Esophagus squamous epithelium (tissue), 5 donors: Measurements from ENCODE around the gene MYBPC2. TPM values are rescaled to one million over a fixed set of nuclear protein-coding genes. Genes with fewer than 3 reads are reported as not detected.

ENCODE experiments used
- DNase-seq: peaks from one replicate; lab custom pipeline; 2025; lab: John Stamatoyannopoulos, UW
- H3K27ac ChIP-seq, 4 donors: fragments of 200-600 bp; sonication (generic); one replicate each; pipeline ENCODE4 v1.5.1; 2016 to 2019; ENCODE audit warnings: mild to moderate bottlenecking in 1 of 4
- H3K27me3 ChIP-seq, 4 donors: fragments of 200-600 bp; sonication (generic); 1 replicate in 3 of 4; 2 replicates in 1 of 4; pipeline versions ENCODE4 v1.5.1 to v1.6.0; 2017 to 2021; ENCODE audit warnings: antibody characterized with exemption in 1 of 4
- H3K36me3 ChIP-seq, 3 donors: fragments of 200-600 bp; sonication (generic); one replicate each; pipeline ENCODE4 v1.5.1; 2016 to 2019
- H3K4me1 ChIP-seq, 3 donors: fragments of 200-600 bp; sonication (generic); one replicate each; pipeline ENCODE4 v1.5.1; 2017 to 2019
- H3K4me3 ChIP-seq, 4 donors: fragments of 200-600 bp; sonication (generic); 1 replicate in 3 of 4; 2 replicates in 1 of 4; pipeline ENCODE4 v1.5.1; 2016 to 2019; ENCODE audit warnings: mild to moderate bottlenecking in 2 of 4, moderate library complexity in 1 of 4
- H3K9me3 ChIP-seq, 3 donors: fragments of 200-600 bp; sonication (generic); one replicate each; pipeline ENCODE4 v1.5.1; 2016 to 2019
- POLR2A ChIP-seq, 4 donors: fragments of 450-650 bp; IDR thresholded peaks; one replicate each; pipeline ENCODE4 v1.6.1; 2017; ENCODE audit warnings: antibody characterized with exemption in 4 of 4, mild to moderate bottlenecking in 4 of 4, moderate library complexity in 3 of 4
- WGBS, 2 donors: methylation state at CpG; one replicate each; pipeline ENCODE4 v1.1.5; 2018; 5-methylcytosine and 5-hydroxymethylcytosine counted together
- intact Hi-C: fragments of 100-400 bp; cut with DNase I; formaldehyde crosslinking; loops from one replicate; pipeline ENCODE4 v1.15.0; 2022
- total RNA-seq, 4 donors: library from RNA; depleted of rRNA; stranded (reverse); fragments of >200 nt; gene quantifications; one replicate each; pipeline ENCODE4 v1.1.0, GENCODE V29; 2016
- TF ChIP-seq, protein P1 (sequence below), 6 experiments: fragments of 450-650 bp in 4 of 6; fragments of 200-600 bp in 2 of 6; sonication (generic) in 2 of 6; IDR thresholded peaks; one replicate each; pipeline ENCODE4 v1.5.1; 2016 to 2019; ENCODE audit warnings: antibody characterized with exemption in 6 of 6, mild to moderate bottlenecking in 4 of 6, moderate library complexity in 4 of 6
- donor health status: DM: yes; HTN: yes; CAD: no.

MYBPC2 gene
- total RNA-seq, 4 donors from 2014 or later, result 0.19 TPM; not detected in 3

DNA sequence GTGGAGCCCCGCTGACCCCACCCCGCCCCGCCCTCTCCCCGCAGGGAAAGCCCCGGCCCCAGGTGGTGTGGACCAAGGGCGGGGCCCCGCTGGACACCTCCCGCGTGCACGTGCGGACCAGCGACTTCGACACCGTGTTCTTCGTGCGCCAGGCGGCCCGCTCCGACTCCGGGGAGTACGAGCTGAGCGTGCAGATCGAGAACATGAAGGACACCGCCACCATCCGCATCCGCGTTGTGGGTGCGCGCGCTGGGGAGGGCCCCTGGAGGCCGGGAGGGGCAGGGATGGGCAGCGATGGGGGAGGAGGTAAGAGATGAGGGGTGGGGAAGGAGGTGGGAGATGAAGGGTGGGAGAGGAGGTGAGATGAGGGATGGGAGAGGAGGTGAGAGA, 26.4 kb downstream of the MYBPC2 start:
- Histone ChIP-seq H3K9me3 (no peaks in the 10 kb centered on the region), H3K27ac (no peak overlapping the region), H3K36me3 (no peaks in the 10 kb centered on the region), H3K4me3 (no peak overlapping the region), H3K4me1 (no peaks in the 10 kb centered on the region), H3K27me3 (peaks cover 0 to 71% (median 5%) of the 10 kb centered on the region in 4 donors)
- WGBS, 2 donors, result 45% methylated on average over 2 of the region's 32 CpGs; no CpG with 5 or more reads in 1 of the 2 donors
- no peak for DNase-seq
- intact Hi-C loops, result no loop called here
- no peak for TF ChIP-seq POLR2A (IDR thresholded peaks at IDR 0.05)
- TF ChIP-seq, protein P1, sequence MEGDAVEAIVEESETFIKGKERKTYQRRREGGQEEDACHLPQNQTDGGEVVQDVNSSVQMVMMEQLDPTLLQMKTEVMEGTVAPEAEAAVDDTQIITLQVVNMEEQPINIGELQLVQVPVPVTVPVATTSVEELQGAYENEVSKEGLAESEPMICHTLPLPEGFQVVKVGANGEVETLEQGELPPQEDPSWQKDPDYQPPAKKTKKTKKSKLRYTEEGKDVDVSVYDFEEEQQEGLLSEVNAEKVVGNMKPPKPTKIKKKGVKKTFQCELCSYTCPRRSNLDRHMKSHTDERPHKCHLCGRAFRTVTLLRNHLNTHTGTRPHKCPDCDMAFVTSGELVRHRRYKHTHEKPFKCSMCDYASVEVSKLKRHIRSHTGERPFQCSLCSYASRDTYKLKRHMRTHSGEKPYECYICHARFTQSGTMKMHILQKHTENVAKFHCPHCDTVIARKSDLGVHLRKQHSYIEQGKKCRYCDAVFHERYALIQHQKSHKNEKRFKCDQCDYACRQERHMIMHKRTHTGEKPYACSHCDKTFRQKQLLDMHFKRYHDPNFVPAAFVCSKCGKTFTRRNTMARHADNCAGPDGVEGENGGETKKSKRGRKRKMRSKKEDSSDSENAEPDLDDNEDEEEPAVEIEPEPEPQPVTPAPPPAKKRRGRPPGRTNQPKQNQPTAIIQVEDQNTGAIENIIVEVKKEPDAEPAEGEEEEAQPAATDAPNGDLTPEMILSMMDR (IDR thresholded peaks at IDR 0.05), result no peak

DNA sequence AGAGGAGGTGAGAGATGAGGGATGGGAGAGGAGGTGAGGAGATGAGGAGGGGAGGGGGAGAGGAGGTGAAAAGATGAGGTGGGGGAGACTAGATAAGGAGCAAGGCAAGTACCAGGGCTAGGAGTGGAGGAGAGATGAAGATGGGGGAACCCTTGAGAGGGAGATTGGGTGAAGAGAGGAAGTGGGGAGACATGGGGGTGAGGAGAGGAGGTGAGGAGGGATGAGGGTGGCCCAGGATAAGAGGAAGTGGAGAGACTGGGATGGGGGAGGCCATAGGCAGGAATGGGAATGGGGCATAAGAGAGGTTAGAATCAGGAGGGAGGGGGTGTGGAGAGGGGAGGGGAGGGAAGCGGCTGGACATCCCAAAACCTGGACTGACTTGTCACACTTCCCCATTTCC, 26.9 kb downstream of the MYBPC2 start:
- H3K27me3 ChIP-seq, result peaks cover 0 to 76% (median 5%) of the 10 kb centered on the region in 4 donors
- 47 to 50% methylated on average over 1 of the region's 1 CpG for WGBS, 2 donors
- no peaks in the 10 kb centered on the region for H3K9me3 ChIP-seq
- H3K4me3 ChIP-seq, result no peak overlapping the region
- TF ChIP-seq POLR2A (IDR thresholded peaks at IDR 0.05), result no peak
- TF ChIP-seq, protein P1 (IDR thresholded peaks at IDR 0.05), result no peak
- intact Hi-C loops, result loop anchor here (5.0 kb wide), 1 partner anchor 92 kb away; the partner anchor contains the start of gene NAPSA
- DNase-seq, result no peak
- H3K4me1 ChIP-seq, result no peaks in the 10 kb centered on the region
- H3K36me3 ChIP-seq, result no peaks in the 10 kb centered on the region
- no peak overlapping the region for H3K27ac ChIP-seq

DNA sequence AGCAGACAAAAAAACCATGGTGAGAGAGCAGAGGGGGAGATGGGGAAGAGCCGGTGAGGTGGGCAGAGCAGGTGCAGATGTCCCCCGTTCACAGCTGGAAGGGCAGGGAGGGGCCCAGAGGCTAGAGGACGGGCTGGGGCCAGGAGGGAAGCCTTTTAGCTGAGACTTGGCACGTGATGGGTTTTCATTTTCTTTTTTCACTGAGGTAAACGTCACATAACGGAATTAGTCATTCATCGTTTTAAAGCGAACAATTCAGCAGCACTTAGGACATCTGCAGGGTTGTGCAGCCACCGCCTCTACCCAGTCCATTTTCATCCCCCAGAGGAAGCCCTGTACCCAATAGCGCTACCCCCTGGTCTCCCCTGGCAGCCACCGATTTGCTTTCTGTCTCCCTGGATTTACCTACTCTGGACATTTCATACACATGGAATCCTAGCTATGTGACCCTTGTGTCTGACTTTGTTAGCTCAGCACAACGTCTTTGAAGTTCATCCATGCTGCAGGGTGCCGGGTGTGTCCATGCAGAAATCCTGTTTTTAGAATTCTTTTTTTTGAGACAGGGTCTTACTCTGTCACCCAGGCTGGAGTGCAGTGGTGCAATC, 27.6 kb downstream of the MYBPC2 start:
- Histone ChIP-seq H3K36me3 (no peaks in the 10 kb centered on the region), H3K4me3 (no peak overlapping the region), H3K27me3 (peaks cover 0 to 79% (median 5%) of the 10 kb centered on the region in 4 donors), H3K4me1 (no peaks in the 10 kb centered on the region), H3K9me3 (no peaks in the 10 kb centered on the region), H3K27ac (no peak overlapping the region)
- WGBS, 2 donors, result 14 to 15% methylated on average over 12 to 13 of the region's 13 CpGs
- TF ChIP-seq POLR2A (IDR thresholded peaks at IDR 0.05), result no peak
- TF ChIP-seq, protein P1 (IDR thresholded peaks at IDR 0.05), result no peak
- DNase-seq, result no peak
- intact Hi-C loops, result loop anchor here (5.0 kb wide), 1 partner anchor 93 kb away; the partner anchor contains the start of gene NAPSA

DNA sequence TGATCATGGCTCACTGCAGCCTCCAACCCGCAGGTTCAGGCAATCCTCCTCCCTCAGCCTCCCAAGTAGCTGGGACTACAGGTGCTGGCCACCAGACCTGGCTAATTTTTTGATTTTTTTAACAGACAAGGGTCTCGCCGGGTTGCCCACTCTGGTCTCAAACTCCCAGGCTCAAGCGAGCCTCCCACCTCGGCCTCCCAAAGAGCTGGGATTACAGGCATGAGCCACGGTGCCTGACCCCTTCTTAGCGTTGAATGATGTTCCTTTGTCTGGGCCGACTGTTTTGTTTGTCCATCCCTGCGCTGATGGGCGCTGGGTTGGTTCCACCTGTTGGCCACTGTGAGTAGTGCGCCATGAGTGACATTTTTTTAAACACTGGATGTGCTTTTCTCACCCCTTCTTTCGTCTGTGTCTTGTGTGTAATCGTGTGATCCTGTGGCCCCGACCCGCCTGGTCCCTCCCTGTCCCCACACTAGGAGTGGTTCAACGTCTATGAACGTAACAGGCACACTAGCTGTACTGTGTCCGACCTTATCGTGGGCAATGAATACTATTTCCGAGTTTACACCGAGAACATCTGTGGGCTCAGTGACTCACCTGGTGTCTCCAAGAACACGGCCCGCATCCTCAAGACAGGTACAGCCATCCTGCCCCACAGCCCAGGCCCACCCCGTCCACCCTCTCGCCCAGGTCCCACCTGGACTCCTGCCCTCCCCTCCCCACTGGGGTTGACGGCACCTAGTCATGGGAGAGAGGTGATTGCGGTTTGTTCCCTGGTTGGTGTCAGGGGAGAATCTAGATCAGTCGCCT, 28.6 kb downstream of the MYBPC2 start:
- 13 to 24% methylated on average over 15 to 20 of the region's 28 CpGs for WGBS, 2 donors
- intact Hi-C loops, result loop anchor here (5.0 kb wide), 1 partner anchor 94 kb away; the partner anchor contains the start of gene NAPSA
- Histone ChIP-seq H3K27me3 (peaks cover 0 to 78% (median 5%) of the 10 kb centered on the region in 4 donors), H3K27ac (no peak overlapping the region), H3K4me1 (peaks cover 0 to under 1% (median 0%) of the 10 kb centered on the region in 3 donors), H3K9me3 (no peaks in the 10 kb centered on the region), H3K4me3 (no peak overlapping the region), H3K36me3 (no peaks in the 10 kb centered on the region)
- TF ChIP-seq POLR2A (IDR thresholded peaks at IDR 0.05), result no peak
- TF ChIP-seq, protein P1 (IDR thresholded peaks at IDR 0.05), result peak; percentile 72 to 83 (median 78)
- no peak for DNase-seq

DNA sequence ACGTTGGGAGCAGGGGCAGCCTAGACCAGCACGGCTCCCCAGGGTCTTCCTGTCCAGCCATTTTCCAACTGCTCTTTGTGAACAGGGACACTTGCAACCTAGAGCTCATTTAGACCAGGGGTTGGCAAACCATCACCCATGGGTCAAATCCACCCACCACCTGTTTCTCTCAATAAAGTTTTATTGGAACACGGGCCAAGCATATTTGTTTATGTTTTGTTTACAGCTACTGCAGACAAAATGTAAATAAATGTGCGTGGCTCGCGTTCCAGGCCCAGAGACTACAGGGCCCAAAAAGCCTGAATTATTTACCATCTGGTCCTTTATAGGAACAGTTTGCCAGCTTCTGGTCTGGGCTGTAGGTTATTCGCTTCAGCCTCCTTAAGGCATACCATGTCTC, 30.3 kb downstream of the MYBPC2 start:
- intact Hi-C loops, result loop anchor here (5.0 kb wide), 1 partner anchor 96 kb away; the partner anchor contains the start of gene NAPSA
- H3K27ac ChIP-seq, result no peak overlapping the region
- no peak for TF ChIP-seq POLR2A (IDR thresholded peaks at IDR 0.05)
- TF ChIP-seq, protein P1 (IDR thresholded peaks at IDR 0.05), result no peak
- peaks cover 0 to 70% (median 5%) of the 10 kb centered on the region in 4 donors for H3K27me3 ChIP-seq
- WGBS, 2 donors, result 61 to 69% methylated on average over 7 of the region's 7 CpGs
- no peak overlapping the region for H3K4me3 ChIP-seq
- H3K36me3 ChIP-seq, result no peaks in the 10 kb centered on the region
- no peak for DNase-seq
- no peaks in the 10 kb centered on the region for H3K9me3 ChIP-seq
- H3K4me1 ChIP-seq, result peaks cover 0 to 7% (median 0%) of the 10 kb centered on the region in 3 donors
